SK-N-MC (cell line): ENCODE data around the gene HMGCS1.
"Not testable (repeated sequence)": the region's sequence is repeated elsewhere in the genome, so short reads cannot be mapped to it uniquely, and the experiment has no call there.

Experiments
- DNase-seq: peaks from one replicate; pipeline ENCODE4 v3.0.0-alpha.2; 2011; ENCODE audit warnings: low read depth, low spot score
- H3K27ac ChIP-seq: fragments of 200-600 bp; sonication (generic); 2 replicates; pipeline ENCODE4 v1.5.1; 2016; ENCODE audit warnings: mixed run types
- H3K36me3 ChIP-seq: fragments of 200-600 bp; sonication (generic); 2 replicates; pipeline ENCODE4 v1.6.1; 2017; ENCODE audit warnings: antibody characterized with exemption, low read length, mixed read lengths; ENCODE audit not compliant: insufficient read depth
- H3K4me3 ChIP-seq: fragments of 200-600 bp; sonication (generic); 2 replicates; pipeline ENCODE4 v1.5.1; 2016
- H3K9ac ChIP-seq: fragments of 200-600 bp; sonication (generic); 2 replicates; pipeline ENCODE4 v1.8.0; 2017; ENCODE audit warnings: mixed run types, mixed read lengths; ENCODE audit not compliant: insufficient read length
- H3K9me3 ChIP-seq: fragments of 200-600 bp; sonication (generic); 2 replicates; pipeline ENCODE4 v1.6.1; 2017; ENCODE audit warnings: low read depth, mild to moderate bottlenecking, antibody characterized with exemption, low read length, moderate library complexity, mixed read lengths
- EZH2 ChIP-seq: fragments of 200-600 bp; sonication (generic); IDR thresholded peaks from one replicate; pipeline ENCODE4 v1.6.1; 2017; ENCODE audit warnings: antibody characterized with exemption
- FOXP2 ChIP-seq: optimal IDR thresholded peaks from 2 replicates; pipeline ENCODE3; 2011; ENCODE audit warnings: mild to moderate bottlenecking, moderate library complexity; ENCODE audit not compliant: insufficient read depth; ENCODE audit errors: extremely low read length, control extremely low read depth
- POLR2AphosphoS5 ChIP-seq: IDR thresholded peaks from 2 replicates; pipeline ENCODE4 v1.6.1; 2012; ENCODE audit warnings: mild to moderate bottlenecking, low read depth, low read length, borderline replicate concordance

The HMGCS1 gene

DNA sequence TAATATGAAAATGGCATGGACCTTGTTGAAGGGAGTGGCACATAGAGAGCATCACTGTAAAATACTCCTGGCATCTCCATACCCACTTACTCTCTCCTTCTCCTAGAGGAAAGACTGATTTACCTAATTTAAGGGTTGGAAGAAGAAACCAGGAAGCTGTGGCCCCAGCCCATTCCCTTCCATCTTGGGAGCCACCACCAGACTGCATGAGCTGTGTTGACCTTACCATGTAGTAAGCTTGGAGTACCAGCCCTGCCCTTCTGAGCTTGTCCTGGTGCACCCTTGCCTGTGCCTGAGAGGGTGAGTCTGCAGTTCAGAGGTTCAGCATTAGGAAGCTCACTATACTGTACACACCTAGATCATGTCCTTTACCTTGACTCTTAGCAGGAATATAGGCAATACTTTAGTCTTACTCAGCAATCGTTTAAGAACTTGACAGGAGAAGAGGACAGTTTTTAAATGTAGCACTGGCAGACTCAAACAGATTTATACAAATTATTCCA is 35.7 kb upstream of the HMGCS1 start:
- Histone ChIP-seq H3K27ac (no peak overlapping the region), H3K4me3 (no peak overlapping the region), H3K9ac (no peak overlapping the region), H3K9me3 (no peaks in the 10 kb centered on the region), H3K36me3 (no peaks in the 10 kb centered on the region)
- DNase-seq = no peak
- TF ChIP-seq FOXP2 = no peak
- no peak for TF ChIP-seq EZH2
- no peak for TF ChIP-seq POLR2AphosphoS5

DNA sequence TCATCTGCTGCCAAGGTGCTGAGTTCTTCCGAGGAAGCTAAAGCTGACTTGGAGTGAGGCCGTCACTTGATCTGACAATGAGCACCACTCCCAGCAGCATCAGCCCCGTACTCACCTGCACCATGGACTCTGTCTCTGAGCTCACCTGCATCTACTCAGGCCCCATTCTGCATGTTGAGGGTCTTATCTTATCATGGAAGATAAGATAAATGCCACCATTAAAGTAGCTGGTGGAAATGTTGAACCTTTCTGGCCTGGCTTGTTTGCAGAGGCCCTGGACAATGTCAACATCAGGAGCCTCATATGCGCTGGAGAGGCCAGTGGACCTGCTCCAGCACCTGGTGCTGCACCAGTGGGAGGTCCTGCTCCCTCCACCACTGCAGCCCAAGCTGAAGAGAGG is 35.0 kb upstream of the HMGCS1 start:
- no peak for DNase-seq
- Histone ChIP-seq H3K4me3 (no peak overlapping the region), H3K27ac (no peak overlapping the region), H3K36me3 (no peaks in the 10 kb centered on the region), H3K9ac (no peak overlapping the region), H3K9me3 (no peaks in the 10 kb centered on the region)
- TF ChIP-seq EZH2 (no peak), POLR2AphosphoS5 (no peak), FOXP2 (no peak)

DNA sequence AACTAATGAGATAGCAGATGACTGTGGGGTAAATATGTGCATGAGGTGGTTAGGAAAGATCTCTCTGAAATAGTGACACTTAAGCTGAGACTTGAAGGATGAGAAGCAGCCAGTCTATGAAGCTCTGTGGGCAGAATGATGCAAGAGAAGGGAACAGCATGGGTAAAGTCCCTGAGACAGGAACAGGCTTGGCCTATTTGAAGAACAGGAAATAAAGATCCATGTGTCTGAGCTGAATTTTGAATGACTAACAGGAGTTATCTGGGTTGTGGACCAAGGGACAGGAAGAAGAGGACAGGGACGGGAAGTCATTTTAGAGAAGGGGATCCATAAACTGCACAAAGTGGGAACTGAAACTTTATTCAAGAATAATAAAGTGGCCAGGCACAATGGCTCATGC is 25.6 kb upstream of the HMGCS1 start:
- Histone ChIP-seq H3K9me3 (no peaks in the 10 kb centered on the region), H3K27ac (no peak overlapping the region), H3K4me3 (no peak overlapping the region), H3K36me3 (no peaks in the 10 kb centered on the region), H3K9ac (no peak overlapping the region)
- DNase-seq = no peak
- TF ChIP-seq FOXP2 (no peak), POLR2AphosphoS5 (no peak), EZH2 (no peak)

DNA sequence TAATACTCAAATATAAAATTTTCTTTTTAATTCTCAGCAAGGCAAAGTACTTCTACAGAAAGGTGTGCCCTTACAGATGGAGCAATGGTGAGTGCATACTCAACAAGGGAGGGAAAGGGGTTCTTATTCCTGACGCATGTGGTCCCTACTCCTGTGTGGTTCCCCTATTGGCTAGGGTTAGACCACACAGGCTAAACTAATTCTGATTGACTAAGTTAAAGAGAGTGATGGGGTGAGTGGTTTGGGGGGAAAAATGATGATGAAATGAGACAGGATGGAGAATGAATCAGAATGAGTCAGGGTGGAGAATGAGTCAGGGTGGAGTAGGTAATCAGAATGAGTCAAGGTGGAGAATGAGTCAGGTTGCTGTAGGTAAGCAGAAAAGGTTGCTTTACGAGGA is 22.9 kb upstream of the HMGCS1 start:
- no peak for DNase-seq
- TF ChIP-seq FOXP2 (no peak), EZH2 (no peak), POLR2AphosphoS5 (no peak)
- H3K36me3 ChIP-seq = no peaks in the 10 kb centered on the region
- no peaks in the 10 kb centered on the region for H3K9me3 ChIP-seq
- no peak overlapping the region for H3K27ac ChIP-seq
- H3K4me3 ChIP-seq = no peak overlapping the region
- no peak overlapping the region for H3K9ac ChIP-seq

DNA sequence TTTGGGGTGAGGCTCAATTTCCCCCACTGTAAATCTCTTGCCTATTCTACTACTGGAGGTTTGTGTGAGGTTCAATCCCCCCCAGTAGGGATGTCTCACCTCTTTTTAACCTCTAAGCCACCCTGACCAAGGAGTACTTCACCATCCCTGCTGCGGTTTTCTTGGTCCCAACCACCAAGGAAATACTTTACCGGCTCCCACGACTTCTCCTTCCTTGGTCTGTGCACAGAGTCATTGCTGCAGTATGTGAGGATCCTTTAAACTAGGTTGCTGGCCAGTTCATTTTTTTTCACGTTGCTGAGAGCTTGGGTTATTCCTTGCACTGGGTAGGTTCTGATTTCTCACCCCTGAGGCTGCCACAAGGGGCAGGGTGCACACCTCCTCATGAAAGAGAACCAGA is 22.5 kb upstream of the HMGCS1 start:
- no peak overlapping the region for H3K27ac ChIP-seq
- H3K4me3 ChIP-seq = no peak overlapping the region
- H3K9me3 ChIP-seq = no peaks in the 10 kb centered on the region
- no peak for DNase-seq
- no peaks in the 10 kb centered on the region for H3K36me3 ChIP-seq
- no peak overlapping the region for H3K9ac ChIP-seq
- TF ChIP-seq EZH2 = no peak

DNA sequence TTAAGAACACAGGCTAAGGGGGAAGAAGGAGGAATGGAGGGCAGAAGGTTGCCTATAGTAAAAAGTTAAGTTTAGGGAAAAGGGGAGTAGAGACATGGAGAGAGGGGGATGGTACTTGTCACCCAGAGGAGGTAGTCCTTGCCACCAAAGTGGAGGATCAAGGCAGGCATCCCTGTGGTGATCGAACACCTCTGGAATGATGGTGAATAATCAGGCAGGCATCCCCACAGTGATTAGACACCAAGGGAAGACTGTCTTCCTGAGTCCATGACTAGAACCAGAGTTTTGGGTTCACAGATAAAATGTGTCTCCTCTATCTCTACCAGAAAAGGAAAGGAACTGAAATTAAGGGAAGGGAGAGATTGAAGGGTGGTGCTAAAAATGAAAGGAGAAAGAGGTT is 19.2 kb upstream of the HMGCS1 start:
- H3K36me3 ChIP-seq = no peaks in the 10 kb centered on the region
- H3K9ac ChIP-seq = no peak overlapping the region
- H3K27ac ChIP-seq = no peak overlapping the region
- no peak for TF ChIP-seq EZH2
- no peak for TF ChIP-seq FOXP2
- no peak for TF ChIP-seq POLR2AphosphoS5
- no peak overlapping the region for H3K4me3 ChIP-seq
- H3K9me3 ChIP-seq = no peaks in the 10 kb centered on the region
- DNase-seq = no peak

DNA sequence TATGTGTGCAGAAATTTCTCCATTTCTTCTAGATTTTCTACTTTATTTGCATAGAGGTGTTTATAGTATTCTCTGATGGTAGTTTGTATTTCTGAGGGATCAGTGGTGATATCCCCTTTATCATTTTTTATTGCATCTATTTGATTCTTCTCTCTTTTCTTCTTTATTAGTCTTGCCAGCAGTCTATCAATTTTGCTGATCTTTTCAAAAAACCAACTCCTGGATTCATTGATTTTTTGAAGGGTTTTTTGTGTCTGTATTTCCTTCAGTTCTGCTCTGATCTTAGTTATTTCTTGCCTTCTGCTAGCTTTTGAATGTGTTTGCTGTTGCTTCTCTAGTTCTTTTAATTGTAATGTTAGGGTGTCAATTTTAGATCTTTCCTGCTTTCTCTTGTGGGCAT is 12.4 kb upstream of the HMGCS1 start:
- not testable (repeated sequence) for H3K9me3 ChIP-seq, H3K4me3 ChIP-seq, H3K27ac ChIP-seq, H3K9ac ChIP-seq, DNase-seq, H3K36me3 ChIP-seq

DNA sequence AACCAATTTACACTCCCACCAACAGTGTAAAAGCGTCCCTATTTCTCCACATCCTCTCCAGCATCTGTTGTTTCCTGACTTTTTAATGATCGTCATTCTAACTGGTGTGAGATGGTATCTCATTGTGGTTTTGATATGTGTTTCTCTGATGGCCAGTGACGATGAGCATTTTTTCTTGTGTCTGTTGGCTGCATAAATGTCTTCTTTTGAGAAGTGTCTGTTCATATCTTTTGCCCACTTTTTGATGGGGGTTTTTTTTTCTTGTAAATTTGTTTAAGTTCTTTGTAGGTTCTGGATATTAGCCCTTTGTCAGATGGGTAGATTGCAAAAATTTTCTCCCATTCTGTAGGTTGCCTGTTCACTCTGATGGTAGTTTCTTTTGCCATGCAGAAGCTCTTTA is 10.3 kb upstream of the HMGCS1 start:
- H3K27ac ChIP-seq, H3K36me3 ChIP-seq, H3K9ac ChIP-seq, DNase-seq, H3K9me3 ChIP-seq, H3K4me3 ChIP-seq: not testable (repeated sequence)

DNA sequence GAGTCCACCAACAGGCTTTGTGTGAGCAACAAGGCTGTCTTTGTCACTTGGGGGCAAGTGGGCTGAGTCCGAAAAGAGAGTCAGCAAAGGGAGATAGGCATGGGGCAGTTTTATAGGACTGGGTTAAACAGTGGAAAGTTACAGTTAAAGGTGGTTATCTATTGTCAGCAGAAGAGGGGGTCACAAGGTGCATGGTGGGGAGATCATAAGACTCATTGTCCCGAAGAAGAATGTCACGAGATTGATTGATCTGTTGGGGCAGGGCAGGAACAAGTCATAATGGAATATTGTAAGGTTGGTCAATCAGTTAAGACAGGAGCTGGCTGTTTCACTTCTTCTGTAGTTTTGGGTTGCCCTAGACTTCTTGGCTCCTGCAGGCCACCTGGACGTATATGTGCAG is 7.6 kb upstream of the HMGCS1 start:
- no peak overlapping the region for H3K9ac ChIP-seq

DNA sequence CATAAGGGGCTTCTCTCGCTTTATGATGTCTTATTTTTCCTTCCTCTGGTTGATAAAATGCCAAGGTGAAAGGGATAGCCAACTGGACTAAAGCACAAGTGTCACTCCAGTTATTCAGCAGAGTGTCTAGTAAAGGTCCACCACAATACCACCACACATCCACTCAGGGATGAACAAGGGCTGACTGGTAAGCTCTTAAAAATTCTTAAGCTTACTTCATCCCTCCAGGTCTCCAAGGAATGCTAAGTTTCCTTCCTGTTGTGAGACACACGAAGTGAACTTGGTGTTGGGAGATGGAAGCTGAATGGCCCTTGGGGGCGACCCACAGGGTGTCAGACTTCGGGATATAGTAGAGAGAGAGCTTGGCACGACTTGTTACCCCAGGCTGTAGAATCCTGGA is 3.2 kb upstream of the HMGCS1 start:
- no peak overlapping the region for H3K27ac ChIP-seq
- H3K9me3 ChIP-seq = no peaks in the 10 kb centered on the region
- H3K9ac ChIP-seq = no peak overlapping the region
- H3K36me3 ChIP-seq = peaks cover 10% of the 10 kb centered on the region
- no peak overlapping the region for H3K4me3 ChIP-seq
- TF ChIP-seq FOXP2 (no peak), POLR2AphosphoS5 (no peak), EZH2 (no peak)
- no peak for DNase-seq

More for the DNA sequence above, 7.6 kb upstream of the HMGCS1 start:
- H3K4me3 ChIP-seq = no peak overlapping the region
- no peaks in the 10 kb centered on the region for H3K9me3 ChIP-seq
- TF ChIP-seq FOXP2 (no peak), EZH2 (no peak), POLR2AphosphoS5 (no peak)
- H3K36me3 ChIP-seq = no peaks in the 10 kb centered on the region
- no peak for DNase-seq
- H3K27ac ChIP-seq = no peak overlapping the region
